GM18511 (cell line): ENCODE results near the gene NRXN2.

Experiments
- ATAC-seq: cut with Tn5 transposase; IDR thresholded peaks from one replicate; pipeline ENCODE4 v1.9.1; 2021; ENCODE audit warnings: mild to moderate bottlenecking, moderate library complexity; ENCODE audit not compliant: unreplicated experiment

NRXN2 gene

DNA sequence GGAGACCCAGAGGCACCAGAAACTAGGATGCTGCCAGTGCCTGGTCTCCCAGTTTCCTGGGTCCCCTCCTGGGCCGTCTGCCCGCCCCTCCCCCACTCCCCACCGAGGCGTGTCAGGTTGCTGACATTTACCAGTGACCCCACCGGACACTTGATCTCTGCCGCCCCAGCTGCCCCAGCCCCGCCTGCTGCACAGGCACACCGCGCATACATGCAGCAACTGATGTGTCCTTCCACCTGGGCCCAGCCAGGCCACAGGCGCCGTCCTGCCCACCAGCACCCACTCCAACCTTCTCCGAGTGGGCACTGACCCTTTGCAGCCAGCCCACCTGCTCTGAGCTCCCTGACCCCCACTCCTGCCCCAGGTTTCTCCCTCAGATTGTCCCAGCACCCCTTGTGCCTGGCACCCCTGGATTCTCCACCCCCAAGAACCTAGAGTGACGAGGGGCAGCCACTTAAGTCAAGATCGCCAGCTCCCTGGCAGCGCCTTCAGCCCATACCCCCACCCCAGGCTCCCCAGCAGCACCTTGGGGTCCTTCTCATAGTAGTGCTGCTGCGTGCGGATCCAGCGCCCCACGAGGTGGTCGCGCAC, 36.2 kb upstream of the NRXN2 start:
- ATAC-seq: no peak

DNA sequence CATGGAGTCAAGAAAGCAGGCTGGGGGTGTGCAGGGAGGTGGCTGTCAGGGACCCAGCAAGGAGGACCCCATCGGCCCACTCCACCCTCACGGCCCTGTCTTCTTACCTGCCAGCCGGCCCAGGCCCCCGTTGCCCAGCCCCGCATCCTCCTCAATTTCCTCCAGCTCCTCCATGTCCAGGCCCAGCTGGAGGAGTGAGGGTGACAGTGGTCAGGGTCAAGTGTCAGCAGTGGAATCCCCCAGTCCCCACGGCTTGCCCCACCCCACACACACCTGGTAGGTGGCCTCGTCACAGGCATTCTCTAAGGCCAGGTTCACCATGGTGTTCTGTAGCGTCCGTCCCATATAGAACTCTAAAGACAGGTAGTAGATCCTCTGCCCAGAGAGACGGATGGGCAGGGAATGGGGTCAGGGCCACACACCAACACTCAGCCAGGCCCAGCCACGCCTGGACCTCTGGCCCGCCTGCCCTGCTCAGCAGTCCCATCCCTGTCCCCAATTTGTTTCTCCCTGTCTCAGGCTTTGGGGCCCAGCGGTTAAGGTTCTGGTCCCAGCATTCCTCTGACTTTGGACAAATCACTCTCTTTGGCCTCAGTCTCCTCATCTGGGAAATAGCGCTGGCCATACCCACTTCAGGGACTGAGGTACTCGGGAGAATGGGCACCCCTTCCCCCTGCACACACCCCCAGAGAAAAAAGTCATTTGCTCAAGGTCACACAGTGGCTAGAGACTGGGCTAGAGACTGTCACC, 35.5 kb upstream of the NRXN2 start:
- ATAC-seq: no peak

DNA sequence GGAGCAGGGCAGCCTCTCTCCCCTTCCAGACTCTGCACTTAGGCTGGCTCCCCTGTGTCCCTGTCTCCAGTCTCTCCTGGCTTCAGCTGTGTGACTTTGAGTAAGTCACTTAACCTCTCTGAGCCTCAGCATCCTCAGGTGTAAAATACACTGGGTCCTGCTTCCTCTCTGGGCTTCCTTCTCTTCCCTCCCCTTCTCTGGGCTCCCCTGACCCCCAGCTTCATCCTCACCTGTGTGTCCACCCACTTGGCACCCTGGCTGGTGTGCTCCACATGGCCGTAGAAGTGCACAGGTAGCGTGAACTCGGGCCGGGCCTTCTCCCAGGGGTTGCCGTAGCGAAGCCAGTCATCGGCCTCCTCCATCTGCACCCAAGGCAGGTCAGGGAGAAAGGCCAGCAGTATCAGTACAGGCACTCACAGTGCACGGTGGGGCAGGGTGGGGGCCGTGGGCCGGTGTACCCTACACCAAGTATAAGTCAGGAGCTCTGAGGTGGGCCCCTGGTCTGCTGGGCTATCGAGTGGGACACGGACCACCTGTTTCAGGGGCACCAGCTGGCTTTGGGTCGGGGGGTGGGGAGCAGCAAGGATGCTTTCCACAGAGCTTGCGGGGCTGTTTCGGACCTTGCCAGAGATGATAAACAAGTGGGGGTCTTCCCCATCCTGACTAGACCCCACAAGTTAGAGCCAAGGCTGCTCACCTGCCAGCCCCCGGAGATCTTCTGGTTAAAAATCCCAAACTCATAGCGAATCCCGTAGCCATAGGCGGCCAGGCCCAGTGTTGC, 34.7 kb upstream of the NRXN2 start:
- ATAC-seq: no peak

DNA sequence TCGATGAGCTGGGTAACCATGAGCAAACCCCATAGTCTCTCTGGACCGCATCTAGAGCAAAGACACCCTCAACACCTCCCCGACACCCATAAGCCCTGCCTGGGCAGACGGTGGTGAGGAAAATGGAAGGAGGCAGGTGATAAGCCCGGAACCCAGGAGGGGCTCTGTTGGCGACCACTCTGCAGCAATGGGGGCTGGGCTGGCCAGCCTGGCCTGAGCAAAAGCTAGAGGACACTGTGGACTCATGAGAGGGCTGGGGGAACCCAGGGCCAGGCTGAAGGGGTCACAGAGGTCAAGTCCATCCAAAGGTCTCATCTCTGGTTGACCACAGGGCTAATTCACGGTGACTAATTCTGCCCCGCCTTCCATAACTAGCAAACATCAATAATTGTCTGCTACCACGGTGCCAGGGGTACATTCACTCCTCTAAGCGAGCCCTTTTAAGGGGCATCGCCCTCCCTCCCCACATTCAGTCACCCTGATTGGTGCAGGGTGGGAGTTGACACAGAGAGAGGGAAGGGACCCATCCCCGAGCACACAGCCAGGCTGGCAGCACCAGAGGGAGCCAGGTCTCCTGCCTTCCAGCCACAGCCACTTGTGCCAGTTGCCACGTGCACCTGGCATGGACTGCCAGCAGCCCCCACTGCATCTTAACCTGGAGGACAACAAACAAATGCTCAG, 32.8 kb upstream of the NRXN2 start:
- ATAC-seq: no peak

DNA sequence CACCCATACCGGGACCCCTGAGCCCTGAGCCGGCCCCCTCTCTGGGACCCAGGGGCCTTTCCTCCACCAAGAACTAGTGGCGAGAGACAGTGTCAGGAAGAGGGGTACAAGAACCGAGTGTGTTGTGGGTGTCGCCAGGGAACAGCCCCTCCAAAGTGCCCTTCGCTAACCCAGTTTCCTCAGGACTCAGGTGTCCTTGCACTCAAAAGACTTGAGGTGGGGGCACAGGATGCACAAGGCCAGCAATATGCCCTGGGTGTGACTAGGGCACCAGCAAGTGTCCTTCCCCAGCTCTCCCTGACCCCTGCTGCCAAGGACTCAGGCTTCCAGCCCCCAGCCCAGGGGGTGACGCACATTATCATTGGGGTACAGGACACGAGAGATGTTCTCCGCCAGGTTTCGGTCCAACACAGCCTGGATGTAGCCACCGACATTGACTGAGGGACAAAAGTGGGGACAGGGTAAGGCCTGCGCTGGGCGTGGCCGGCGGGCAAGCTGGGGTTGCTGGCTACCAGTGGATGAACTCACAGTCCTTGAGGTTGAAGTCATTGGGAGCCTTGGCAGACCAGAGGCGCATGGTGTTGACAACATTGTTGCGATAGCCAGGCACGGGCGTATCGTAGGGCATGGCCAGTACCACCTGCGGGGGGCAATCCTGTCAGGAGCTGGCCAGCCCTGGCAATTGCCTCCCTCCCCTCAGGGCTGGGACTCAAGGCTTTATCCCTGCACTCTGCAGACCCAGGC, 32.1 kb upstream of the NRXN2 start:
- no peak for ATAC-seq

DNA sequence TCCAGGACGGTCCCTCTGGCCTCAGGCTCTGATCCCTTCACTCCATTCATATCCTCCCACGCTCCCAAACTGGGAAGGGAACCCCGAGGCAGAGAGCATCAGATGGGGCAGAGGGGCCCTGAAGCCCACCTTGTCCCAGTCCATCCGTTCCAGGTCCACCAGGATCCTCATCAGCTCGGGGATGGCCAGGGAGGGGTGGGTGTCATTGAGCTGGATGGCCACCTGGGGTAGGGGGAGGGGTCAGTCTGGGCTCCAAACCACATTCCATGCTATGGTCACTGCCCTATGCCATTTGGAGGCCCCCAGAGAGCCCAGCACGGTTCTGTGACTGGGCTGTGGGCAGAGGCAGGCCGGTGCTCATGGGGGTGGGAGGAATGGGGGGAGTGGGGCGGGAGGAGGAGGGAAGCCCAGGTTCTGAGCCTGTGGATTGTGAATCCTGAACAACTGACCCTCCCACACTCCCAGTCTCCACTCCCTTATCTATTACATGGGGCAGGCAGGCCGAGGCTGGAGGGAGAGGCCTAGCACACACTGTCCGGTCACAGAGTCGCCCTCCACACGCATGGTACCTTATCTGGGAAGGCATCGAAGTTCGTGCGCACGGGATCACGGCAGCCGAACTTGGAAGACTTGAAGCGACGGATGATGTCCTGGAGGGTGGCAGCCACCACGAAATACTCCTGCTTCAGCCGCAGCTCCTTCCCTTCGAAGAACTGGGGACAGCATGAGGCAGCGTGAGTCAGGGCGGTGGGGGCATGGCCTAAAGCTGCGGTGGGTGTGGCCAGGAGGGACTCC, 31.3 kb upstream of the NRXN2 start:
- no peak for ATAC-seq

DNA sequence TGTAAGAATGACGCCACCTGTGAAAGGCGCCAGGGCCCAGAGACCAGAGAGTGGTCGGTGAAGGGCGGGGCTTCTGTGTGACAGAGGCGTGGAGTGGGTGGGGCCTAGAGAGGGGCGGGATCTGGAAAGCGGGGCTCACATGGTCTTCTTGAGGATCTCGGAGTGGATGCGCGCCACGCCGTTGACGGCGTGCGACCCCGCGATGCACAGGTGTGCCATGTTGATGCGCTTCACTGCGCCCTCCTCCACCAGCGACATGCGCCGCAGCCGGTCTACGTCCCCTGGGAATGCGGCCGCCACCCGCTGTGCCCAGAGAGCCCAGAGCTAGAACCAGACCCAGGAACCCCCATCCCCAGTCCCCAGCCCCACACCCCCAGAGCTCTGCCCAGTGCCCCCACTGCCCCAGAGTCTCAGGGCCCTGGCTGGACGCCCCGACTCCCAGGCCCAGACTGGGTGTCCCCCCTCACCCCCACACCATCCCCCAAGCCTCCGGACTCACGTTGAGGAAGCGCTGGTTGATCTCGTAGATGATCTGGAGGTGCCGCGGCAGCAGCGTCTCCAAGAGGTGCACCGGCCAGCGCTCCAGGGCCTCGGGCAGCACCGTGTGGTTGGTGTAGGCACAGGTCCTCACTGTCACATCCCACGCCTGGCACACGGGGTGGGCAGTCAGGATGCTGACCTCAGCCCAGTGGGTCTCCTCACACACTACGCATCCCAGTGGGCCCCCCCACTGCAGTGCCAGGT, 30.6 kb upstream of the NRXN2 start:
- ATAC-seq: no peak

DNA sequence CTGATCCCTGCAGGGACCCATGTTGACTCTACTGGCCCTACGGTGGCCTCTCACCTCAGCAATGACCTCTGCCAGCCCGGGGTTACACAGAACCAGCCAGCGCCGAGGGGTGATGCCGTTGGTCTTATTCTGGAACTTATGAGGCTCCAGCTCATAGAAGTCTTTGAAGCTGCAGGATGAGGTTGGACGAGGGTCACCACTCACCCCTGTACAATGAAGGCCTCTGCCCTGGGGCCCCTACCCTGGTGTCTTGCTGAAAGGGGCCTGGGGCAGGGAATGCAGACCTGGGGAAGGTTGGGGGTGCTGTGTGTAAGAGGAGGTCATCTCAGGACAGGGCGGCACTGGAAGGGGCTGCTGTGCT, 30.0 kb upstream of the NRXN2 start:
- ATAC-seq: no peak

DNA sequence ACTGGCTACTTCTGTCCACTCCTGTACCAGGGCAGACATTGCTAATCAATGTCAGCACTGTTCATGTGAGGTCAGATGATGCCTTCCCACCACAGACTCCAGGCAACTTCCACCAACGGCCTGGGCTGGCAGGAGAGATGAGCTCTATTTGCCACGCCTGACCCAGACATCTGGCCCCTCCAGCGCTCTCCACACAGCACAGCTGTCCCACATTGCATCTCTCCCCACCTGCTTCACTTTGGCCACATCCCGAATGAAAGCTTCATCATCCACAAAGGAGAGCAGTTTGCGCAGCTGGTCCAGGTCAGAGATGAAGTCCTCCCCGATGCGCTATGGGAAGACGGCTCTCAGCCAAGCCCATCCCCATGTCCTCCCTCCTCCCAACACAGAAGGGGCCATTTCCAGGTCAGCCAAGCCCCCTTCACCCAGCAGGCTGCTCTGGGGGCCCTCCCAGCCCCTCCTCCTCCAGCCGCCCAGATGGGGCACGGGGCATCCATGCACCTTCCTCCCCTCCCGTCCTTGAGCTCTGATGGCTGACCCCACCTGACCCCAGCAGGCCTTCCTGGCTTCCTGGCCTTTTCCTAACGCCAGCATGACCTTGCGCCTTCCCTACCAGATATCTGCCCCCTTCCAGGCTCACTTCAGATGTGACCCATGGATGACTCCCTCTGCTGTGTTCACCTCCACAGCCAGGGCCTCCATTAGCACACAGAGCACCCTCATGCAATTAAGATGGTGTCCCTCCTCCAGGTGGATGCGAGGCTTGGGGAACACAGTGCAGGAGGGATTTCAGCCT, 29.4 kb upstream of the NRXN2 start:
- no peak for ATAC-seq

DNA sequence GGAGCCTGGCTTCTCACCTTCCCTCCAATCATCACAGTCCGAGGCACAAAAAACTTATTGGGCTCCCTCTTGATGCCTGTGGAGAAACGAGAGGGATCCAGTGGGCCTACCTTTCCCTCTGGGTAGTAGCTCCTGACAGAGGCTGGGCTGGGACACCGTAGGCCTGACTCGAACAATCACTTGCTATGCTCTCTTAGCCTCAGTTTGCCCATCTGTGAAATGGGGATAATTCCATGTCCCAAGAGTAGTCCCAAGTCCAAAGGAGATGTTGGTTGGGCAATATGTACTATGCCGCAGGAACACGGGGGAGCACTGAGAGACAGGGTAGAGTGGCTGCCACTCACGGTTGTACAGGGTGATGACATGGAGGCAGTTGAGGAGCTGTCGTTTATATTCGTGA, 28.6 kb upstream of the NRXN2 start:
- no peak for ATAC-seq

DNA sequence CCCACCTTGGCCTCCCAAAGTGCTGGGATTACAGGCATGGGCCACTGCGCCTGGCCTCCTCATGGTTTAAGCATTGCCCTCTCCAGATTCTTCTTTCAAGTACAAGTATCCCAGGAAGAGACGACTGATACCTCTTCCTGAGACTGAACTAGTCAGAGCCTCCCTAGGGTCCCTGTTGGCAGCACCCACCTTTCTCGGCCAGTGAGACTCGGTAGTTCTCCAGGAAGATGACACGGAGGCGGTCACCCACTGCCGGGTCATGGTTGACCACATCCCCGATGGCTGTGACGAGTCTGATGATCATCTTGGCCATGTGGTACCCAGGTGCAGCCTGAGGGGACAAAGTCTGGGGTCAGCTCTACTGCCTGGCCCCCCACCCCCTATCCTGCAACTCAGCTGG, 28.1 kb upstream of the NRXN2 start:
- no peak for ATAC-seq

DNA sequence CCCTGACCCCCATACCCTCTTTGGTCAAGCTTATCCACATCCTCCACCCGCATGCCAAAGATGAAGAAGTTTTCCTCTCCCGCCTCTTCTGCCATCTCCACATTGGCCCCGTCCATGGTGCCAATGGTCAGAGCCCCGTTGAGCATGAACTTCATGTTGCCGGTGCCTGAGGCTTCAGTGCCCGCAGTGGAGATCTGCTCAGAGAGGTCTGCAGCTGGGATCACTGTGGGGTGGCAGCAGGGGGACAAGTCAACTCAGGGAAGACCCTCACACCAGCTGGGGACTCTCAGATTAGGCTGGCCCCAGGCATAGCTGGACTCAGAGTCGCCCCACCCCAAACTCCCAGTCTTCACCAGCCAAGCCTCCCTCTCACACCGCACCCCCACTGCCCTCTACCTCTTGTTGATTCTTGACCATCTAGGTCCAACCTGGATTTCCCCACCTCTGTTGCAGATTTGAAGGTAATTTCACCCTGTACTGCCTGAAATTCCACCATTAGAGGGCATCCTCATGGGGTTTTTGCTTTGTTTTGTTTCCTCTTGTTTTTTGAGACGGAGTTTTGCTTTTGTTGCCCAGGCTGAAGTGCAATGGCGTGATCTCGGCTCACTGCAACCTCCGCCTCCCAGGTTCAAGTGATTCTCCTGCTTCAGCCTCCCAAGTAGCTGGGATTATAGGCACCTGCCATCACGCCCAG, 27.5 kb upstream of the NRXN2 start:
- no peak for ATAC-seq

DNA sequence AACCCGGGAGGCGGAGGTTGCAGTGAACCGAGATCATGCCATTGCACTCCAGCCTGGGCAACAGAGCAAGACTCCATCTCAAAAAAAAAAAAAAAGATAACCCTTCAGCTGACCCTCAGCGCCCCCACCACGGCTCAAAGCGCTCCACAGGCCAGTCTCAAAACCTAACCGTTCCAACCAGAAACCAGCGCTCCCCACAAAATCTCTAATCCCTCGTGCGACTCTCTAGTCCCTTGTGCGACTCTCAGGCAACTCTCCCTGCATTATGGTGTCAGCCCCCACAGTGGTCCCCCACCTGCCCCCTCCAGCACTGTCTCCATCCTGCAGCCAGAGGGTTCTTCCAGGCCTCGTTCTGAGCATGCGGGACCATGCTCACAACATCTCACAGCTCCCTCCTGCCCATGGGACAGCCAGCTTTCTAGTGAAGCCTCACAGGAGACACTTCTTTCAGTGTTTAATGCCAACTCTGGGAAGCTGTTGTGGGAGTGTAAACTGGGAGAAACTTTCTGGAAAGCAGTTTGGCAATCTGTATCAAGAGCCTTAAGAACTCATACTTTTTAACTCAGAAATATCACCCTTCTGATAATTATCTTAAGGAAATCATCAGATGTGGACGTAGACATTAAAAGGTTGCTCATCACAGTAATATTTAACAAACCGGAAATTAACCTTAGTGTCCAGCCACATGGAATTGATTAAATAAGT, 25.1 kb upstream of the NRXN2 start:
- no peak for ATAC-seq

DNA sequence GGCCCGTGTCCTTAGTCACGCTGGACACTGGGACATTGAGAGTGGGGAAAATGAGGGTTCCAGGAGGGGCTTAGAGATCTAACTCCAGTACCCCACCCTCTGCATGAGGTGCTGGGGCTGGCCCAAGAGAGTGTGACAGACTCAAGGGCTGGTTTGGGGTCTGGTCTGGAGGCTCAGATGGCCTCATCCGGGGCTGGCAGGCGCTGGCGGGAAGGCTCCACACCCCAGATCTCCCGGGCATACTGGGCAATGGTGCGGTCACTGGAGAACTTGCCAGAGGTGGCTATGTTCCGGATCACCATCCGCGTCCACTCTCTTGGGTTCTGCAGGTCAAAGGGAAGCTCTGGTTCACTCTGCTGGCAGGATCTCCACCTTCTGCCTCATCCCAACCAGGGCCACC, 23.5 kb upstream of the NRXN2 start:
- no peak for ATAC-seq

DNA sequence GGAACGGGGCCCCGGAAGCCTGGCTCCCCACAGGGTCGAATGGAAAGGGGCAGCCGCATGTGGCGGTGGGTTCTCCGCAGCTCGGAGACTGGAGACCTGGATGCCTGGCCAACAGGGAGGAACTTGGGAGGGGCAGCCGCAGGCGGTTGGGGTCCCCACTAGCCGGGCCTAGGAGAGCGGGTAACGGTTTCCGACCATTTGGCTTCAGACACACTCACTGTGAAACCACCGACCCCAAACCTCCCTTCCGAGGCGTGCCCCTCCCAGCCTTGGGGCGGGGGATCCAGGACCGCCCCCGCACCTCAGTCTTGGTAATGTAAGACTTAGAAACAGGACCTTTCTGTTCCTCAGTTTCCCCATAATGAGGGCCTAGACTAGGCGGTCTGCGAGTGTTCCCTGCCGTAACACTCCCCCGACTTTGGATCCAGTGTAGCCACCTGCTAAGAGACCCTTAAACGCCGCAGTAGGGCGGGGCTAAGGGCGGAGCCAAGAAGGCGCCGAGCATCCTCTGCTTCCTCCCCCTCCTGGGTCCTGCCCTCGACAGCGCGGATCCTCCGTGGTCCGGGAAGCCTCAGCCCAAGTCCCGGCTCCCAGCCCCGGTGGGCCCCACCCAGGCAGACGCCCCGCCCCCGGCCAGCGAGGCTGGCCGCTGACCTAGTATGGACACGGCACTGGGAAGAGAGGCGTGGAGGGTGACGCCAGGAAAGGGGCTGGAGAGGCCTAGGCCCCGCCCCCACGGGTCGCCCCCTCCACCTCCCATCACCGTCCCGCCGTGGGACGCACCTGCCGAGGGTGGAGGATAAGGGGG, 22.7 kb upstream of the NRXN2 start:
- no peak for ATAC-seq

DNA sequence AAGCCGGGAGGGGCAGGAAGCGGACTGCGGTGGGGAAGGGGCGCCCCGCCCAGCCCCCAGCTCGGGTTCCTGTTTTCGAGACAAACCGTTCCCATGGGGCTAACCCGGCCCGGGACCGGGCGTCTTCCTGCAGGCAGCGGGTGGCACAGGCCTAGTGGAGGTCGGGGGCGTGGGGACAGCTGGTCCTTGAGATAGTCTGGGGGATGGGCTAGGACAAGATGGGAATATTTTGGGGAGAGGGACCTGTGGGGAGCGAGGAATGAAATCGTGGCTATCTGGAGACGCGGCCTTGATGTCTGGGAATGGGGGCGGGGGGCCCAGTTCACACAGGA, 22.2 kb upstream of the NRXN2 start:
- ATAC-seq: no peak
